HG02973 (cell line): ENCODE results near the gene RAB27A.
"Not testable (repeated sequence)": the region's sequence is repeated elsewhere in the genome, so short reads cannot be mapped to it uniquely, and the experiment has no call there.

Experiments
- ATAC-seq: cut with Tn5 transposase; IDR thresholded peaks from one replicate; pipeline ENCODE4 v1.9.1; 2021; ENCODE audit warnings: moderate library complexity; ENCODE audit not compliant: unreplicated experiment

The RAB27A gene

DNA sequence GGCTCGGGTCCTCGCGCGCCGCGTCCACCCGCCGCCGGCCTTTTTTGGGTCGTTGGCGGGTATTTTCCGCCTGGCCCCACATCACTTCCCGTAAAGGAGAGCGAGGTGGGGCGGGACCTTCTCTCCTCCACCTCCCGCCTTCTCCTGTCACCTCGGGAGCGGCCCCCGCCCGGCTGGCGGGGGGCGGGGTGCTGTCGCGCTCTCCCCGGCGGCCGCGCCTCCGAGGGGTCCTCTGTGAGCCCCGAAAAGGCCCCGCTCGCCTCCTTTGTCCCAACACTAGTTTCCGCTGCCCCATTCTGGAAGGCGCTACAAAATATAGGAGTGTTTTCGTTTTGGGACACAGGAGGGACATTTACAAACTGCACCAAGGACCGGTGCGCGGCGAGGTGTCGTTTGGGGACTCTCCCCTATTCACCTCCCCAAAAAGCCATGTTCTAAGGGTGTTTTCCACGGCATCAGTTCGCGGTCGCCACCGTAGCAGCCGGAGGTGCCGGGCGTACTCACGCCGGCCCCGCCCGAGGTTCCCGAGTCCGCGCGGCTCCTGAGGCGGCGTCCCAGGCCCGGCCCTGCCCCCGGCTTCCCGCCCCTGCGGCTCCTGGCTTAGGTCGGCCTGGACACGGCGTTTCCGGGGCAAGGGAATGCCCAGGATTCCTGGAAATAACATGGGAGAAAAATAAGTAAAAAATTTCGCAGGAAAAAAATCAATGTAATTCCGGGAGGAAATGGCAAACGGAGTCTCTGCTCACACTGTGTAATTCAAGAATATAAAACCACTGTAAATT lies at the start of gene RAB27A:
RAB27A (minus strand) TSS at position 68 of the 782 bp plus-strand sequence. CDS start 54,879 bp downstream, outside the sequence.
- peak; percentile 62 for ATAC-seq

DNA sequence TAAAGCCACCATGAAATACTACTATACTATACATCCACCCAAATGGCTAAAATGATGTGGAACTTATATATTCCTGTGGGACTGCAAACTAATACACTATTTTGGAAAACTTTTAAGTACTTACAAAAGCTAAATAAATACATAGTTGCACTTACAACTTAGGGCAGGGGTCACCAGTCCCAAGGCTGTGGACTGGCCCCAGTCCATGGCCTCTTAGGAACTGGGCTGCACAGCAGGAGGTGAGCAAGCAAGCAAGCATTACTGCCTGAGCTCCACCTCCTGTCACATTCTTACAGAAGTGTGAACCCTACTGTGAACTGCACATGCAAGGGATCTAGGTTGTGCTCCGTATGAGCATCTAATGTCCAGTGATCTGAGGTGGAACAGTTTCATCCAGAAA lies 47.5 kb upstream of the RAB27A start:
- no peak for ATAC-seq

DNA sequence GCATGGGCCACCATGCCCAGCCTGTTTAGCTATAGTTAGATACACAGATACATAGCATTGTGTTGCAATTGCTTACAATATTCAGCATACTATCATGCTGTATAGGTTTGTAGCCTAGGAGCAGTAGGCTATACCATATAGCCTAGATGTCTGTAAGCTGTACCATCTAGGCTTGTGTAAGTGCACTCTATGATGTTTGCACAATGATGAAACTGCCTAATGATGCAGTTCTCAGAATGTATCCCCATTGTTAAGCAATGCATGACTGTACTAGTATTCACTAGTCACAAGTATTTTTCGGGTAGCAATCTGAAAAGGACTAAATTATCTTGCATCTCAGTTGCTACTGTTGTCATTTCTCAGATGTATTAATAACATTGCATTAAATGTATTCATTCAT lies 45.4 kb upstream of the RAB27A start:
- ATAC-seq: no peak

DNA sequence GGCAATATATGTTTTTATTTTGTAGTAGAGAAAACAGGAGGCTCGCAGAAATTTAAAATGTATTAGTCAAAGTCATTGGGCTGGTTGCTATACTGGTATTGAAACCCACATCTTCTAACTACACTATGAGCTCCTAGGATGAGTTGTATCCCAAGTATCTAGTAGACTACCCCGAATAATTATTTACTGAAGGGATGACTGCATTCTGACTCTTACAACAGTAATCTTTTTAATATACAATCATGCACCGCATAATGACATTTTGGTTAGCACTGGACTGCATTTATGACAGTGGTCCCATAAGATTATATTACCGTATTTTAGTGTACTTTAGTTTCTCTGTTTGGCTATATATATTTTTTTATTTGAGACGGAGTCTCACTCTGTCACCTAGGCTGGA lies 44.8 kb upstream of the RAB27A start:
- no peak for ATAC-seq

DNA sequence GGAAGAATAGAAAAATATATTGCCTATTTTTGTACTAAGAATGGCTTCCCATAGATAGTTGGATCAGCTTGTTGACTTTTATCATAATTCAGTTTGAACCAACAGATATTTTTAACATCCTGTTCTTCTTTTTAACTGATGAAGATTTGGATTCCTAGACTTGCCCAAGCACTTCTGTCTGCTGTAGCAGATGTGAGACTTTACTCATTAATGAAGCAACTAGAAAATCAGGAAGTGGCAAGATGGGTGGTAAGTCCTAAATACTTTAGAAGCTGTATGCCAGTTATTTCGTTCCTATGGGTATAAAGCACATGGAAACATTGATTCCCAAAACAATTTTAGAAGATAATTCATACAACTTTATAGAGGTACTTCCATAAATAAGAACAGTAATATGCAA lies 37.8 kb upstream of the RAB27A start:
- ATAC-seq: no peak

DNA sequence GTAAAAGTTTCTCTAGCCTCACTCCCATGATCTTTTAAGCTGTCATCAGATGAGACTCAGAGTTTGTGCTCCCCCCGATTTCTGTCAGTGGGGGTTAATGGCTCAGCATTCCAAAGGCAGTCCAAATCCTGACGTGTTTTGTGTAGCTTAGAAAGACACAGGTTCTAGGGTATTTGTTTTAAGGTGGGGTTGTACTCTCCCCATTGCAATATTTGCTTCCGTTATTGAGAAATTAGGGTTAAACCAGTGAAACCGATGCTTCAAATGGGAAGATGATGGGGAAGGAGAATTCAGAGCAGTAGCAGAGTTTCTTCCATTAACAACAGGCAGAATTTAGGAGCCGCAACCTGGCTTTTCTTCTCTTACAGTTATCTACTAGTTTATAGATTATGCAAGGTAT lies 32.9 kb upstream of the RAB27A start:
- no peak for ATAC-seq

DNA sequence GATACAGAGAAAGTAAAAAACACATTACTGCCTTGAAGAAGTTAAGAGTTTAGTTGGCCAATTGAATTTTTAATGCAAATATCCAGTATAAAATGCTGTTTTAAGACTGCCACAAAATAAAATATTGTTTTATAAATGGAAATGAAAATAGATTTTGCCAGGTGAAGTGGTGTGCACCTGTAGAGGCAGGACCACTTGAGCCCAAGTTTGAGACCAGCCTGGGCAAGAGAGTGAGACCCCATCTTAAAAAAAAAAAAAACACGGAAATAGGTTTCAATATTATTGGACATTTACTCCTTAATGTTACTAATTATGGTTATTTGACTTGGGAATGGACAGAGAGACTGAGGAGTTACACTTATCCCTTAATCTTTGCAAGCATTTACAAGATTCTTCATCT lies 31.4 kb upstream of the RAB27A start:
- ATAC-seq: no peak

DNA sequence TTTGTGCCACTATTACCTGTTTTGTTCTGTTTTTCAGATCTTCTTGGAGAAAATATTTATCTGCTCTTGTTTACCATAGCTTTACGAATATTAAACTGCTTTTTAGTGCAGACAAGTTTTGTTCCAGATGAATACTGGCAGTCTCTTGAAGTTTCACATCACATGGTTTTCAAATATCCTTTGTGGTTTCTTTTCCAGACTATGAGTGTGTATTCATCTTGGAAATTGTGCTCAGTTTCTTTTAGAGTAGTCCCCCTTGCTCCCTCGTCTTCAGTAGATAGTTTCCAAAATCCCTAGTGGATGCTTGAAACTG lies 30.6 kb upstream of the RAB27A start:
- ATAC-seq: no peak

DNA sequence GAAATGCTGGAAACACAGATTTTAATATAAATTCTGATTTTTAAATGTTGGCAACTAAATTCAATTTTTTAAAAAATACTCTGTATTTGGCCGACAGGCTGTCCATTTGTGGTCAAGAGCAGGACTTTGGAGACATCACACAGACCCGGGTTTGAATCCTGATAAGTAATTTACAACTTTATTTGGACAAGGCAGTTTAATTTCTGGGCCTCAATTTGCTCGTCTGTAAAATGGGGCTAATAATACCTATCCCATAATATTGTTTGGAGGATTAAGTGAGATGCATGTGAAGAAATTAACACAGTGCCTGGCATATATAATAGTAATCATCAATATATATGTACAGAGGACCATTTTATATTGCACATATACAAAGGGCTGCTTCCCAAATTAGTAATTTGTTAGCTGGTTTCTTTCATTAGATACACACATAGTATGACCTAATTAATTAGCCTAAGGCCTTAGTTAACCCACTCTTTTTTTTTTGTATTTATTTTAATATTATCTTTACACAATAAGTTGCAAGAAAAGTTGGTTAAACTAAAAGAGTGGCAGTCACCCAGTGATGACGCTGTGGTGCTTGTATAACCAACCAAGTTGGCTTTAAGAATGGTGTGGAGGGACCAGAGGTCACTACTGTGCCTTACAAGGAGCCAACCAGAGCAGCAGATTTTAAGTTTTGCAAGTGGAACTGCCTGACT lies 30.1 kb upstream of the RAB27A start:
- no peak for ATAC-seq

DNA sequence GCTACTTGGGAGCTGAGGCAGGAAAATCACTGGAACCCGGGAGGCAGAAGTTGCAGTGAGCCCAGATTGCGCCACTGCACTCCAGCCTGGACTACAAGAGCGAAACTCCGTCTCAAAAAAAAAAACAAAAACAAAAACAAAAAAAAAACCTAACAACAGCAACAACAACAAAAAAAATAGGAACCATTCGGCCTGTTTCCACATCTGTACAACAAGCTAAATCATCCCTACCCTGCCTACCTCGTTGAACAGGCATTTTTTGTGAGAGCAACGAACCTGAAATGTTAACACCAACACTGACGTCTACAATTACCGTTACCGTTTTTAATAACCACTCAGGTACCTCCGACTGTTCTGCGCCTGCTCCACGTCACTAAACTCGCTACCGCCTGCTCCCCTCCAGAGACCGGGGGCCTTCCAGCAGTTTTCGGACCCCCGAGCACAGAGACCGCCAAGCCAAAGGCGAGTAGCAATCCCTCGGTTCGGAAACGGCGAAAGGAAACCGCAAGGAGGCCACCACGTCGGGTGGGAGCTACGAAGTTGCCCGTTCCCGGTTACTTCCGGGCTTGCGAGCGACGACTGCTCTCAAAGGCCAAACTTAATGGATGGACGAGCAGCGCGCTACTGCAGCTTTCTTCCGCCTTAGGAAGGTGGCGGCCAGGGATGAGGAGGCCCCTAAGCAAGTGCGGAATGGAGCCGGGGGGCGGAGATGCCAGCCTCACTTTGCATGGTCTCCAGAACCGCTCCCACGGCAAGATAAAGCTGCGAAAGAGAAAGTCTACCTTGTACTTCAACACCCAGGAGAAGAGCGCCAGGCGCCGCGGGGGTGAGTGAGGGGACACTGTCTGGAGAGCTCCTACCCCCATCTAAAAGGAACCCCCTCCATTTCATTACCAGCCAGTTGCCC lies 29.2 kb upstream of the RAB27A start, which contains the start of the genes PIGB and PIGBOS1:
PIGB (plus strand) TSS at position 635 of the 907 bp plus-strand sequence; CDS start at position 664, 29 bp downstream.
PIGBOS1 (minus strand) TSS at position 536 of the 907 bp plus-strand sequence. CDS start 1,331 bp downstream, outside the sequence.
- peak; percentile 87 for ATAC-seq

DNA sequence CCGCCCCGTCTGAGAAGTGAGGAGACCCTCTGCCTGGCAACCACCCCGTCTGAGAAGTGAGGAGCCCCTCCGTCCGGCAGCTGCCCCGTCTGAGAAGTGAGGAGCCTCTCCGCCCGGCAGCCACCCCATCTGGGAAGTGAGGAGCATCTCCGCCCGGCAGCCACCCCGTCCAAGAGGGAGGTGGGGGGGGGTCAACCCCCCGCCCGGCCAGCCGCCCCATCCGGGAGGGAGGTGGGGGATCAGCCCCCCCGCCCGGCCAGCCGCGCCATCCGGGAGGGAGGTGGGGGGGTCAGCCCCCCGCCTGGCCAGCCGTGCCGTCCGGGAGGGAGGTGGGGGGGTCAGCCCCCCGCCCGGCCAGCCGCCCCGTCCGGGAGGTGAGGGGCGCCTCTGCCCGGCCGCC lies 13.2 kb upstream of the RAB27A start:
- not testable (repeated sequence) for ATAC-seq

DNA sequence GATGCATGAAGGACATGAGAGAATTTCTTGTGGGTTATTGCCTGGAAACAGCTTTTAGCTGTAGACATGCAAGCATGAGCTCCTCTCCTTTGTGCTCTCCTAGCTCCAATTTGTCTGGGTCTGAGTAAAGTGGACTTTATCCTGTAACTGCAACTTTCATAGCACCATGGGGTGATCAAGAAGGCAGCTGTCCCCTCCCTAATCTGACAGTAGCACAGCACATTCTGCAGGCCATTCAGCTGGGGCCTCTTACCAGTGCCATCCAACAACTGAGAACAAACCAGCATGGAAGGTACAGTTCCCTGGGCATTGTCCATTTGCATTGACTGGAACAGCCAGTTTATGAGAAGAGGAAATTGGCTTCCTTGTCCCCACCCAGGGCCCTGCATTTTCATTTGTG lies 7.7 kb upstream of the RAB27A start:
- ATAC-seq: no peak

DNA sequence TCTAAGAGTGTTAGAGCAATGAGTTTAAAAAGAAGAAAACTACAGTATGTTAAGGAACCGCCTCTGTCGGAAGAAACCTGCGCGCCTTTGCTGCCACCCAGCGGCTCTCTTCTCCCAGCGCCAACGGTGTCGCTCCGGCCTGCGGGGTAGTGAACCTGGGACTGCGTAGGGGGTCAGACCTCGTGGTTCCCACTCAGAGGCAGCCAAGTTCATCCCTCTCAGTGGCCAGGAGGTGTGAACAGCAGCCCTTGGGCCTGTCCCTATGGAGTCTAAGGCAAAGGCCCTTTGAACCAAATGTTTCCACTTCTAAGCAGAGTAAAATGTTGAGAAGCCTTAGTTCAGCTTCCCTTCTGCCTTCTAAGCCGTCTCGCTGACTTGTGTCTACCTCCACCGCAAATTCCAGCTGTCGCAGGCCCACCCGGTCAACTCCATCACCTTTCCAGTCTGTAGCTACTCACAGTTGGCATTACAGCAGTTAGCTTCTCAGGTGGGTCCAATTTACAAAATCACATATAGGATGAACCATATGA lies 980 bp upstream of the RAB27A start:
- ATAC-seq: peak; percentile 75

DNA sequence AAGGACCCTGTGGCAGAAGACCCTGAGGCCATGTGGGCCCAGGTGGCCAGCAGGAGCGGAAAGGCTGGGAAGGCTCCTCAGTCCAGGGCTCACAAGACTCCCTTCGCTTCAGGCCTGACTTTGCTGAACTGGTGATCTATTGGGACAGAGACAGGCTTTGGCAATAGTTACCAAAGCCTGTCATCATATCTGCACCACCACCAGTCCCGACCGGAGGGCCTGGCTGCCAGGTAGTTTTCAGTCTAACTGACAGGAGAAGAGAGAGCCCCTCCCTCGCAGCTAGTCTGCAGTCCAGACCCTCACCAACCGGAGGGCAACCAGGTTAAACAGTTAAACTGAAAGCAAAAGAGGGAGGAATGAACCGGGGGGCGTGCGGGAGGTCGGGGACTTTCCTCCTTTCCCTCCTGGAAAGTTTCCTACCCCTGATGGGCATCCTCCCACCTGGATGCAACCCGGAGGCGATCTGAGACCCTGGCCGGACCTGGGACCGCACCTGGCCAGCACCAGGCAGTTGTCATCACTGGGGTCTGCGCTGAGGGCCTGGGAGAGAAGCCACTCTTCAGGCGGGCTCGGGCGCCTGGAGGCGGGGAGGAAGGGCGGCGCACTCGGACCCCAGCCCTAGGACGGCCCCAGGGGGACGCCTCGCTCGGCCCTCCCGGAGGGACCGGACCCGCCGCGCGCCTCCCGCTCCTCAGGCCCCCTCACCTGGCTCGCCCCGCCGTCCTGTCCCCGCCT lies 435 bp downstream of the RAB27A start:
- peak; percentile 29 for ATAC-seq

DNA sequence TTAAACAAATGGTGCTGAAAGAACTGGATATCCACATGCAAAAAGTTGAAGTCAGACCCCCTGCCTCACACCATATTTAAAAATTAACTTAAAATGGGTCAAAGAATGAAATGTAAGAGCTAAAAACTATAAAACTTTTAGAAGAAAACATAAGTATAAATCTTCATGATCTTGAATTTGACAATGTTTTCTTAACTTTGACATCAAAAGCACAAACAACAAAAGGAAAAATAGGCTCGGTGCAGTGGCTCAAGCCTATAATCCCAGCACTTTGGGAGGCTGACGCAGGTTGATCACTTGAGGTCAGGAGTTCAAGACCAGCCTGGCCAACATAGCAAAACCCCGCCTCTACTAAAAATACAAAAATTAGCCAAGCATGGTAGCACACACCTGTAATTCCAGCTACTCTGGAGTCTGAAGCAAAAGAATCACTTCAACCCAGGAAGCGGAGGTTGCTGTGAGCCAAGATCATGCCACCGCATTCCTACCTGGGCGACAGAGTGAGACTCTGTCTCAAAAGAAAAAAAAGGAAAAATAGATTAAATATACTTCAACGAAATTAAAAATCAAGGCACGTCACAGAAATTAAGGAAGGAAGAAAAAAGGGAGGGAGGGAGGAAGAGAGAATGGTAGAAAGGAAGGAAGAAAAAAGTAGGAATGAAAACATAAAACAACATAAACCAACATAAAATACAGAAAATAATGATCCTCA lies 1.5 kb downstream of the RAB27A start:
- no peak for ATAC-seq

DNA sequence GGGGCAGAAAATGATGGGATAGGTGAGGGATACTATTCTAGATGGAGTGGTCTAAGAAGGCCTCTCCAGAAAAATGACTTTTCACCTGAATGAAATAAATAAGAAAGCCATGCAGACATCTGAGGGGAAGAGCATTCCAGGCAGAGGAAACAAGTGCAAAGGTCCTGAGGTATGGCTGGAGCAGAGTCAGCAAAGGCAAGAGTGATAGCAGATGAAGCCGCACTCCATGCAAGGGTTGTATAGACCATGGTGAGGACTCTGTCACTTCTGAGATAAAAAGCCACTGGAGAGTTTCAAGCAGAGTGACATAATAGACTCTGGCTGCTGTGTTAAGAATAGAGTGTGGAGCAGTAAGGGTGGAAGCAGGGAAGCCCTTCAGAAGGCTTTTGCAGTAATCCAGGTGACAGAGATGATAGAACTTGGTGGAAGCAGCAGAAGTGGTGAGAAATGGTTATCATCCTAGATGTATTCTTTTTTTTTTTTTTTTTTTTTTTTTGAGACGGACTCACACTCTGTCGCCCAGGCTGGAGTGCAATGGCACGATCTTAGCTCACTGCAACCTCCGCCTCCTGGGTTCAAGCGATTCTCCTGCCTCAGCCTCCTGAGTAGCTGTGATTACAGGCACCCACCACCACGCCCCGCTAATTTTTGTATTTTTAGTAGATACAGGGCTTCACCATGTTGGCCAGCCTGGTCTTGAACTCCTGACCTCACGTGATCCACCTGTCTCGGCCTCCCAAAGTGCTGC lies 3.0 kb downstream of the RAB27A start:
- not testable (repeated sequence) for ATAC-seq

DNA sequence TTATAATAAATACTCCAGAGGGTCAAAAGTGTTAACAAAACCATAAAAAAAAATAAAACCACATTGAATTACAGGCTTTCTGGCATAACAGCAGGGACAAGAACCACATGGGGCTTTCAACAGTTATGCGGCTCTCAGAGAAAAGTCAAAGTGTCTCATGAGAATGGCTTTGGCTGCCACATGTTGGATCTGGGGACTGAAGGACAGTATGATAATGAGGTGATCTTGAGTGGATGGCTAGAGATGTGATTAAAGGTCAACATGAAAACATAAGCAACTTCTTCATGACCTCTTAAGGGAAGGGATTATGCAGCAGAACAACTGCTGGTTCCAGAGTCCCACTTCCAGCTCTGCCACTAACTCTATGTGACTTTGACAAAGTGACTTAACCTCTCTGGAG lies 5.2 kb downstream of the RAB27A start:
- ATAC-seq: no peak

DNA sequence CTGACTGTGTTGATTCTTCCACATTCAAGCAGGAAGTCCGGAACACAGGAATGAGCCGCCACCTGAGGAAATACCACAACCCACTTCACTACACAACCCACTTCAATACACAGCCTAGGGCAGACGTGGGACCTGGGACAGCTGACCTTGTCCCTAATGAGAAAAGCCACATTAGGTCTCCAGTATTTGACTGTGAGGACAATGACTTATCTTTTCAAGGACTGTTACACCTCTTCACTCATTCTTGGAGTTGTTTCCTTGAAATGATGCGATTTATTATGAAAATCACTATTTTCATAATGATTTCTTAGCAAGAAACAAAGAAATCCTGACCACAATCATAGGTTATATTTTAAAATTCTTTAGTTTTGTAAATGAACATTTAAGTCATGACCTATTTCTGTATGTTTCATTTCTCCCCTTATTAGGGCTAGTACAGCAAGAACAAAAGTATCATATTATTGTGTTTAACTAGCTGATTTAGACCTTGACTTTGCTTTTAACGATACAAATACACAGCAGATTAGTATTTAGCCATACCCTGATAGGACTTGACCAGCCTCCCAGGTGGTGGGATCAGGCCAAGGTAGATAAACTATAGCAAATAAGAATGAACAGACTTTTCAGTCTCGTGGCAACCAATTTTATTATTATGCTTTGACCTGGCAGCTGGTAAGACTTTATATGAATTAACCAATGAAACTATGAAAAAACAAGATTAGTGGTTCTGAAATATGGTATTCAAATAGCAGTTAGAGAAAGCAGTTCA lies 6.0 kb downstream of the RAB27A start:
- ATAC-seq: no peak
